Retina (tissue), 1 donor: ENCODE measurements around the gene RGMB.
A peak's percentile ranks its signal among the peaks of the same experiment; 100 is the strongest.

ENCODE experiments used
- DNase-seq: peaks from one replicate; pipeline ENCODE4 v3.0.0-alpha.2; 2016

The RGMB gene

DNA sequence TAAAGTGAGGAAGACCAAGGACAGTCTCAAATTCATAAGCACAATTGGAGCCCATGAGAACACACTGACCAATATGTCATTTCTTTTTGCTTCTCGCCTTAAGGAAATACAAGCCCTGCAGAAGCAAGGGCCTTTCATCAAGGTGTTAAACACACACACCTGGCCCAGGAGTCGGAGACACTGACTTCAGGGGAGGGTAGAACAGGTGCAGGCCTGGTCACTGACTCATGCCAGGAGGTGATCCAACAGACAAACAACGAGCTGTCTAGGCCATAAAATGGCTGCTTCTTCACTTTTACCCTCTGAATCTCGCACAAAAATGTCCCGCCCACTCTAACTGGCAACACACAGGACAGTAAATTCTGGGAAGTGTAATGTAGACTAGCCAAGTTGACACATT lies 62.7 kb downstream of the RGMB start:
- no peak for DNase-seq

DNA sequence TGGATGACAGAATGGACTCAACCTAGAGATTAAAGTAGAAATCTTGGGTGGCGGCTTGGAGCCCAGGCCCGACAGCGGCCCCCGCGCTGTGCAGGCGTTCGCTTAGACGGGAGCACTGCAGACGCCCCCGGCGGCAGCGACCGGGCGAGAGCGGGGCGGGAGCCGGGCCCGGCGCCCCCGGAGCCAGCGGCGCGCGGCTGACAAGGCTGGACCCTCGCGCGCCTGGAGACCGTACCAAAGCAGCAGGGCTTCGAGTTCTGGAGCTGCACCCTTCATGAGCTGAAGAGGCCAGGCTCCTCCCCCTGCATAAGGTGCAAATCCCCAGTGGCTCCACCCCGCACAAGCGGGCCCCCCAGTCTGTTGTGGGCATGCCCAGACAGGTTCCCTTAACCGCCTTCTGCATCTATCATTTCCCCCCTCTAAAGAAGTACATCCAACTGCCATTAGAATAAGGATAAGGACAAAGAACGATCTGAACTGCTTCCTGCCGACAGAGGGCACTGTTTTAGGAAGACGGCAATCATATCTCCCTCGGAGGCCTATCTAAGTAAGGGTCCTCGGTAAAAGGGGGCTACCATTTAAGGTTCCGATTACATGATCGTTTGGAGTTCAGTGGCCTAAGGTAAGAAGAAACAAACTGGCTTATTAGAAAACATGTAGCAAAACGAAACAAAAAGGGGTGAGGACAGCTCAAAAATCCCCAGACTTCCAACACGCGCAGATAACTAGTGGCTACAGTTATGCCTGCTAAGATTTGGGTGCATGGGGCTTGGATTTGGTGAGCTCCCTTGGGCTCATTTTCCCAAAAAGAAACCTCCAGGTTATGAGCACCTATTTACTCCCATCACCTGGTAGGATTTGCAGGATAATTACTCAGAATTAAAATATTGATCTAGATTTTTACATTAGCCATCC lies 66.3 kb downstream of the RGMB start:
- DNase-seq: peak; percentile 24

DNA sequence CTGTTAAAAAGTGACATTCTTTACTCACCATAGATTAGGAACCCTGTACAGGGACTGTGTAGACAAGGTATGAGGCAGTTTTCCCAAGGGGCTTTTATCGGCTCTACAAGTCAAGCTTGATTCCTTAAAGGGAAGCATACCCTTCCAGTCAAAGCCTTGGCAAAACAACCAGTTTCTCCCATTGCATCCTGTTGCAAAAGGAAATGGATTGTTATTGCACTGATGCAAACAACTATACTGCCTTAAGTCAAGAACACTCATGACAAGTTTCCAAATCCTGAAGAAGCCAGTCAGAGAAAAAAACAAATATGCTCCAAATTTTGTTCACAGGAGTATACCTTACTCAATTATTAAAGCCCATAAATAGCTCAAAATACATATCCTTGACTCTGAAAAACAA lies 67.5 kb downstream of the RGMB start:
- no peak for DNase-seq

DNA sequence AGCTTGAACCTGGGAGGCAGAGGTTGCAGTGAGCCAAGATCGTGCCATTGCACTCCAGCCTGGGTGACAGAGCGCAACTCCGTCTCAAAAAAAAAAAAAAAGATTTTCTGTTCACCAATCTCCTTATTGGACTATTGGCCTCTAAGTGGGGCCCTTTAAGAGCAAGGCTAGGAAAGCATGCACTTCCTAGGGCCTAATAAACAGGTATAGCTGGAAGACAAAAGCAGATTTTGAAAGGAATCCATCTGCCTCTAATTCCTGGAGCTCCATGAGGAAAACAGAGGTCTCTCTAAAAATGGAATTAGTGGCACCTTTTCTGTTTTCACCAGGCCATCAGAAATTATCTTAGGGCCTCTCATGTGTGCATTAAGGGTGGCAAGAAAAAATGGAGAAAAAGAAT lies 70.0 kb downstream of the RGMB start:
- no peak for DNase-seq

DNA sequence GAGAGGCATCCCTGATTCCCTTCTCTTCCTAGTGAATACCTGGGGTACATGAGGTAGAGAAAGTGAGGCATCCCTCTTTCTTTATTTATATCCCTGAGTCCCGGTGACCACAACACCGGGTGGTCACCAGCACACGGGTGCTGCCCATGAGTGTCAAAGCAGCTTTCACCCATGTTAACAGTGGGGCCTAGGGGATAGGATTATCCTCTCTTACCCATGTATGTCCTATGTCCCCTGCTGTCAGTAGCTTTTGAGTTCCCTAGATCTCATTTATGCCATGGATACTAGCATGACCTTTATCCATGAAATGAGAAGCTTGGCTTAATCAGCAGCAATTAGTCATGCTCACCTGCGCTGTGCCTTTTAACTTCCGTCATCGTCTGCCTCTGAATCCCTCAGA lies 71.4 kb downstream of the RGMB start:
- no peak for DNase-seq

DNA sequence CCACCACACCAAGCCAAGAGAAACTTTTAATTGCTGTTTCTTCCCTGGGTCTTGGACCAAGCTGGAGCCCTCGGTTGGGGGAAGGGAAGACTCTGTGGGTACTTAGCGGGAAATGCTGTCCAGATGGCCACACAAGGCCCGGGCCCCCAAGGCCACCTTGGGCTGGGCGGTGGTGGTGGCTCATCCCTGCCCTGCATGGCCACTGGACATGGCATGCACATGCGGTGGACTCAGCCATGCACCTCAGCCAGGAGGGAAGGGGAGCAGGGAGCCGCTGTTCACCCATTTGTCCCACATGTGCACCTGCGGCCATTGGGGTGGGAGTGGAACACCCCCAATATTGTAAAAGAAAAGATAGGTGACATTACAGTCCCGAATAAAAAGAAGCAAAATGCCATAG lies 72.4 kb downstream of the RGMB start:
- DNase-seq: no peak
